Myocyte (in vitro differentiated cells): ENCODE results near the gene PTPRN2. TPM values are rescaled to one million over a fixed set of nuclear protein-coding genes. Genes with fewer than 3 reads are reported as not detected.
"Not testable (repeated sequence)": the region's sequence is repeated elsewhere in the genome, so short reads cannot be mapped to it uniquely, and the experiment has no call there.

Experiments used
- DNase-seq: peaks from one replicate; pipeline ENCODE4 v3.0.0-alpha.2; 2012; ENCODE audit warnings: low read depth
- total RNA-seq: library from RNA; depleted of rRNA; stranded (reverse); fragments of >200 nt; gene quantifications from 2 replicates; pipeline ENCODE4 v1.2.3, GENCODE V29; 2014

PTPRN2 gene
- total RNA-seq, 1 donor from 2014 or later: 0.24 TPM

DNA sequence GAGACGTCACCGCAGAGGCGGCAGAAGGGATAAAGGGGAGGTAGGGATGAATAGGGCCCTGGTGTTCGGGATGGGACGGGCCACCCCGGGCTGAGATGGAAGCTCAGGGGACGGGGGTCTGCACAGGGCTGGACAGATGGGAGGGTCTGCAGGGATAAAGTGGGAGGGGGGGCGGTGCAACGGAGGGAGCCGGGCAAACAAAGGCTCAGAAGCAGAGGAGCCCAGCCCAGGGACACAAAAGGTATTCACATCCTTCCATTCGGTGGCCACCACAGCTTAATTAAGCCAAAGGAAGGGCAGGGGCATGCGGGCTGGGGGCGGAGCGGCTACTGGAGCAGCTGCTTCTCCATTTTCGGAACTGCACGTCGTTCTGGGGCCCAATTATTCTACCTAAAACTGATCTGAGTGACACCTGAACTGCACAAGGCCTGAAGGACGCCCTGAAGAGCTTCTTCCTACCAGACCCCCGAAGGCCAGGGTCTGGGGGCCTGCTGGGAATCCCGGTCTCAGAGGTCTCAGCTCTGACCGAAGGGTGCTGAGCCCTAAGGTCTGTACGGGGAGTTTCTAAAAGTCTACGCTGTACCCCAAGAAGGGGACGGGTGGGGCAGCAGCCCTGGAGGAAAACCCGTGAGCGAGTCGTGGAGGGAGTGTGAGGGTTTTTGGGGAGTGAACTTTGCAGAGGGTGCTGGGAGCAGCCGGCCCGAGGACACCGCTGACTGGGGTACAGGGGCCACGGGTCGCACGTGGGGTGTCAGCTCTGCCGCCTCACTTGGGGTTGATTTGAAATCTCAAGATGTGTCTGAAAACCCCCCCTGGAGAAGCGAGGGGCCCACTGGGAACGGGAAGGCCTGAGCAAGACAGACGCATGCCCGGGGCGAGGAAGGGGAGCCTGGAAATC is 916.0 kb downstream of the PTPRN2 start:
- DNase-seq: no peak

DNA sequence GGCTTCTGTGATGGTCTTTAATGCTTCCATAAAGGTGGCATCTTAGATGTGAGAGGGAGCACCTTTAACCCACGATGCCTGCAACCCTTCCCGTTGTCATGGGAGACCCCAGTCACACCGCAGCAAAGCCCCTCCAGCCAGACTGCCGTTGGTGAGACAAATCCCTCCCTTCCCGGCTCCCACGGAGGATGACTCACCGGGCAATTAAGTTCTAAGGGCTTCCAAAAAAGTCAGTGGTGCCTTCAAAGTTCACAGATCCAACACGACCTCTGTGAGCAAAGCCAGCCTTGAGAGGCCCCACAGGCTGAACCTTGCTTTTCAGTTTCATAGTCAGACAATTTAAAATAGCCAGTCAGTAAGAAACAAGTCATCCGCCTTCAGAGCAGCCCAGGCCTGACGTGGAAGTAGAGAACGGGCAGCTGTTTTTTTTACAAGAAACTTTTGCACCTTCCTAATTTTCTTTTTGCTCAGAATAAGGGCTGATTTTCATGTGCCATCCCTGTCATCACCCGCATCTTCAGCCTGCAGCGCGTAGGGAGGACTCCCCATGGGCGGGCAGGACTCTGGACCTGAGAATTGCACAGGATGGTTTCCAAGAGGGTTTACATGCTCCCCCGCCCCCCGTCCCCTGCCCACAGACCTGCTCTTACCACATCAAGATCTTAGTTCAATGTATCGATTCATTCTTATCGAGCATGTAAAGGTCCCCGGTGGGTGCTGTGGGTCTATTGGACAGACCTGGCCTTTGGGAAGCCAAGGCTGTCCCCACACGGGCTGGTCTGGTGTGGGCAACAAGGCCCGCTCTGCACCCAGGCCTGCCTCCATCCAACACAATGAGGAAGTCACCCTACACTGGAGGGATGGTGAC is 916.9 kb downstream of the PTPRN2 start:
- no peak for DNase-seq

GRCh38 chr7:157669768-157670351 is 917.8 kb downstream of the PTPRN2 start:
- DNase-seq: no peak

DNA sequence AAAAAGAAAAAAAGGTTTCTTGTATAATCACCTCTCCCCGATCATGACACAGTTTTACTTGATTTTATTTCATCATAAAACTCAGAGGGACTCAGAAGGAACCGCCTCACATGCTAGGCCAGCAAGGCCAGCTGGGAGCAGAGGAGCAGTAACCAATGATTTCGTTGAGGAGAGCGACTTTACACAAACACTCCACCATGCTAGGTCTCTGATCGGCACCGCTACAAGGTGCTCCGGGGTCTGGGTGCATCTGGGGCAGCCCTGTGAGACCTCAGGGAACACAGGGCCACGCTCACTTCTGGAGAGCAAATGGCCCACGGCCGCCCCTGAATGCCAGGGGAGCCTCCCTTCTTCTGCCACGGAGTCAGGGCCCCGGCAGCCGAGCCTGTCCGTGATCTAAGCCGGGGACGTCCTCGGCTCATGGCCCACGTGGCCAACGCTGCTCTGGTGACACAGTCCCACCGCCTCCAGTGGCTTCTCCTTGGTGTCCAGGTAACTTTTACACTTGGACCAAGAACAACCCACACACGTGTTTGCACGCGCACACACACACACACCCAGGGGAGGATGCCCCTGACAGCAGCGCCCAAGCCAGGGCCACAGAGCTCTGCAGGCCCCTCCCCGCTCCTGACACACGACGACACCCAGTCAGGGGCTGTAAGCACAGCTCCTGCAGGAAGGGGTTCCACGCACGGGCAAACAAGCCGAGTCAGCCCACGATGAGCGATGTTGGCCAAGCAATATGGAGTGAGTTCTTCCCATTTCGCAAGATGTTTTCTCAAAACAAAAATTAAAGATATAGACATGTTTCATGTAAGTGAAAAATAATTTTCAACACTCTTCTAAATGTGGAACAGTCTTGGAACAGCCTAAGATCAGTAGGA is 918.5 kb downstream of the PTPRN2 start:
- no peak for DNase-seq

DNA sequence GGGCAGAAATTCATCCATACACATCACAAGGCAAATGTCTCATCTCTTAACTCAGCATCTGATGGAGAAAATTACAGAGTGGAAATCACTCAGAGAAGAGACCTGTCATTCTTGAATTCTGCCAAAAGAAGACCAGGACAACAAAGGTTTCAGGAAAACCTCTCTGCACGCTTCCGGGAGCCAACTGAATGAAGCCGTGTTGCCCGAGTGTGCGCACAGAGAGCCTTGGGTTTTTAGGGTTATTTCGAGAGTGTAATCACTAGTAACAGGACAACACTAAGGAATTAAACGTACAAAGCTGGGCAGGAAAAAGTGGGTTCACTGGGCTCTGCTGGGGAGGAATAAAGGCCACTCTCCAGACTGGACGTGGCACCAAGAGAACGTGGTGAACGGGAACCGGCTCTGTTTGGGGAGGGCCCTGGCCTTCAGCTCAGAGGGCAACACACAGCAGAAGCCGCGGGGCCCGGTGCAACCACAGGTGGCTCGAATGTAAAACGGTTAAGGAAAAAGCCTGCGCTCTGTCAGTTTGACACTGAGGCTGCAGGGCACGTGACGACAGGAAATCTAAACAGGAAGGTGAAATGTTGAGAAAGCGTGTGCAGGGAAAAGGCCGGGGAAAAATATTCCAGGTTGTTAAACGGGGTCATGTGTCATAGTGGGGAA is 919.3 kb downstream of the PTPRN2 start:
- no peak for DNase-seq

GRCh38 chr7:157667731-157668130 is 919.9 kb downstream of the PTPRN2 start:
- no peak for DNase-seq

GRCh38 chr7:157667261-157667660 is 920.4 kb downstream of the PTPRN2 start:
- no peak for DNase-seq

- DNase-seq: no peak
Observed at GRCh38 chr7:157666530-157667040, 921.0 kb downstream of the PTPRN2 start.

DNA sequence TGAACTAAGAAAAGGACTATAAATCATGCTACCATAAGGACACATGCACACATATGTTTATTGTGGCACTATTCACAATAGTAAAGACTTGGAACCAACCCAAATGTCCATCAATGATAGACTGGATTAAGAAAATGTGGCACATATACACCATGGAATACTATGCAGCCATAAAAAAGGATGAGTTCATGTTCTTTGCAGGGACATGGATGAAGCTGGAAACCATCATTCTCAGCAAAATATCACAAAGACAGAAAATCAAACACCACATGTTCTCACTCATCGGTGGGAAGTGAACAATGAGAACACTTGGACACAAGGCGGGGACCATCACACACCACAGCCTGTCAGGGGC is 922.0 kb downstream of the PTPRN2 start:
- not testable (repeated sequence) for DNase-seq

GRCh38 chr7:157664871-157665633 is 922.6 kb downstream of the PTPRN2 start:
- DNase-seq: no peak

GRCh38 chr7:157664034-157664433 is 923.6 kb downstream of the PTPRN2 start:
- DNase-seq: no peak

DNA sequence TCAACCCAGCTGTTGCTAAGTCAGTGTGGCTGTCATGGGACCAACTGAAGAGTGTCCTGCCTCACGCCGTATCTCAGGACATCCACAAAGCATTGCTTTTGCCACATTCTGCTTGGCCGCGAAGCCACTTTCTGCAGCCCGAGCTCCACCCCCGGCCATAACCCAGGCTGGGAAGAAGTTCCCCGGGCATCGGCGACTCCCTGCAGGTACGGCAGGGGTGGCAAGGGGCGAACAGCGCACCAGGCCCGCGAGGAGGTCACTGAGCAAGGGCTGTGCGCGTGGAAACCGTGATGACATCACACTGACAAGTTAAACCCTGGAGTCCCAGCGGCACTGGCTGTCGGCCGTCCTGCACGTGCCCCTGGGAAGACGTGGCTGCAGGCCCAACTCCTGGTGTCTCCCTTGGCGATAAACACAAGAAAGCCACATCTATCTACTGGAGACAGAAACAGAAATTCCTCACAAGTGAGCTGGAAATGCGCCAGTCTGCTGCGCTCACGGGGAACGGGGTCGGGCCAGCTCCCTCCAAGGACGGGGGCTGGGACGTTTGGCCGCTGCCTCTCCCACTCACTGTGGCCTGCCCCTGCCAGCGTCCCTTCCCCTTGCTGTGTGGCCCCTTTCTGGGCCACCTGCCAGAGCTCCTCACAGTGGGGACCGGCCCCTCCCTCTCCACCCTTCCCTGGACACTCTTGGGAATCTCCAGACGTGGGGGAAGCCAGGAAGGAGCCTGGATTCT is 924.5 kb downstream of the PTPRN2 start:
- no peak for DNase-seq

DNA sequence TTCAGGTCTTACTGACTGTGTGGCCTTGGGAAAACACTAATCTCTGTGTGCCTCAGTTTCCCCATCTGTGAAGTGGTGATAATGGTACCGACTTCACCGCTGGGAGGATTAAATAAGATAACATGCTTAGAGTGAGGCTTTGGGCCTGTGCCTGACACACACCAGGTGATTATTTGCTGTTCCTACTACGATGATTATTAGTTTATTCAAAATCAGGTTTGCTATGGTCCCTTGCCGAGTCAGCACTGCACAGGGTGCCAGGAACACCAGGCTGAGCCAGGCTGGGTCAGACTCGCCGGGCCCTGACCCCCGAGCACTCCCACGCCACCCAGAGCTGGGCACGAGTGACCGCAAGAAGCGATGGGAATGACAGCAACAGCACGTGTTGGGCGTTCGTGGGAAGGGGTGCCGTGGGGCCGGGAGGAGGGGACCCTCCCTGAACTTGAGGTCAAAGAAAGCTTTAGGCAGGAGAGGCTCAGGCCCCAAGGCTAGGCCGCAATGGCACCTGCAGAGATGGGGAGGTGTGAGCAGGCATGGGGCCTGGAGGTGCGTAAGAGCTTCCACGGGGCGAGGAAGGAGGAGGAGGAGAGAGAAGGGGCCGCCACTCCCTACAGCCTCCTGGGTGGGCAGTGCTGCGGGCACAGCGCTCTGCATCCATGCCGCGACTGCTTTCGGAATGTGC is 925.4 kb downstream of the PTPRN2 start:
- DNase-seq: no peak

DNA sequence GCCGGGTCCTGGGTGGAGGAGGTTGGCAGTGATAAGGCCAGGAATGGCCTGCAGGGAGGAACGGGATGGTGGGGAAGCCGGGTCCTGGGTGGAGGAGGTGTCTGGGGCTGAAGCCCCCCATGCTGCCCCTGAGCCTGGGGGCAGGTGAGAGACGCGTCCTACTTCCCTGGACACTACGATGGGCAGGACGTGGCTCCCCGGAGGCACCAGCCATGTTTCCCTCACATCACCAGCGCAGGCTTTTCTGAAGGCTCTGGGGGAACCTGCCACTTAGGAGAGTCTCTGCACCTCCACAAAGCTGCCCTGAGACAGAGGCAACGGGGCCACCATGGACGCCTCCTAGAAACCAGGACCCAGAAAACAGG is 926.0 kb downstream of the PTPRN2 start:
- DNase-seq: no peak

DNA sequence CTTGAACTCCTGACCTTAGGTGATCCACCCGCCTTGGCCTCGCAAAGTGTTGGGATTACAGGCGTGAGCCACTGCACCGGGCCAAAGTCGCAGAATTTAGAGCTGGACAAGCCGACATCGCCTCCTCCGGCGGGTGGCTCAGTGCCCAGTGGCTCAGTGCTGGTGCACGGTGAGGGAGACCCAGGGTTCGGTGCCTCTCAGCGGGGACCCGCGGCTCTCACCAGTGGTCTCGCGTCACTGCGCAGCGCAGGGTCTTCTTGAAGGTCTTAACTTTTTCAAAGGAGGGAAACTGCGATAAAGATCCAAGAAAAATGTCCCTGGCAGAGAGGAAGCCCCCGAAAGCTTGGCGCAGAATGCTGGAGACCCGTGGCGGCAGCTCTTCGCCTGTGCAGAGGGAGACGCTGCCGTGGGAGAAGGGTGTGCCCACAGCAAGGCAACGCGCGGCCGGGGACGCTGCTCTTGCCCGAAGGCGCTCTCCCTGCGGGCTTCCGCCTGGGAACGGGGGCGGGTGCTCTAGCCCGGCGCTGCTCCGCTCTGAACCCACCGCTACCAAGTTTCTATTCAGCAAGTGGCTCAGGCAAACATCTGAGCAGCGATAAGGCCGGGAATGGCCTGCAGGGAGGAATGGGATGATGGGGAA is 926.5 kb downstream of the PTPRN2 start:
- no peak for DNase-seq

GRCh38 chr7:157658851-157659412 is 928.7 kb downstream of the PTPRN2 start:
- DNase-seq: no peak
